Measurements from ENCODE around the gene FUCA2. TPM values are rescaled to one million over a fixed set of nuclear protein-coding genes. Genes with fewer than 3 reads are reported as not detected.
A peak's percentile ranks its signal among the peaks of the same experiment; 100 is the strongest.

The FUCA2 gene
- total and polyA plus RNA-seq, 7 donors: 14.9 to 51.4 (median 22.7) TPM

- H3K27ac ChIP-seq: no peak overlapping the region
- no peak for TF ChIP-seq CTCF (IDR thresholded peaks at IDR 0.05)
- TF ChIP-seq POLR2A (IDR thresholded peaks at IDR 0.05): no peak
- no peak for TF ChIP-seq EP300 (IDR thresholded peaks at IDR 0.05)
- no peak for TF ChIP-seq POLR2AphosphoS5 (IDR thresholded peaks at IDR 0.05)
- no peaks in the 10 kb centered on the region for H3K36me3 ChIP-seq
- H3K27me3 ChIP-seq: no peaks in the 10 kb centered on the region
- no peak for DNase-seq
- H3K4me1 ChIP-seq: peaks cover 0 to 17% (median 10%) of the 10 kb centered on the region in 4 donors
- no peaks in the 10 kb centered on the region for H3K9me3 ChIP-seq
- H3K4me3 ChIP-seq: no peak overlapping the region
- WGBS, 2 donors: 45 to 66% methylated on average over 3 of the region's 3 CpGs
- intact Hi-C loops (cut with DNase I): no loop called here
These were observed 5.9 kb upstream of the FUCA2 start for GRCh38 chr6:143517447-143517773.

DNA sequence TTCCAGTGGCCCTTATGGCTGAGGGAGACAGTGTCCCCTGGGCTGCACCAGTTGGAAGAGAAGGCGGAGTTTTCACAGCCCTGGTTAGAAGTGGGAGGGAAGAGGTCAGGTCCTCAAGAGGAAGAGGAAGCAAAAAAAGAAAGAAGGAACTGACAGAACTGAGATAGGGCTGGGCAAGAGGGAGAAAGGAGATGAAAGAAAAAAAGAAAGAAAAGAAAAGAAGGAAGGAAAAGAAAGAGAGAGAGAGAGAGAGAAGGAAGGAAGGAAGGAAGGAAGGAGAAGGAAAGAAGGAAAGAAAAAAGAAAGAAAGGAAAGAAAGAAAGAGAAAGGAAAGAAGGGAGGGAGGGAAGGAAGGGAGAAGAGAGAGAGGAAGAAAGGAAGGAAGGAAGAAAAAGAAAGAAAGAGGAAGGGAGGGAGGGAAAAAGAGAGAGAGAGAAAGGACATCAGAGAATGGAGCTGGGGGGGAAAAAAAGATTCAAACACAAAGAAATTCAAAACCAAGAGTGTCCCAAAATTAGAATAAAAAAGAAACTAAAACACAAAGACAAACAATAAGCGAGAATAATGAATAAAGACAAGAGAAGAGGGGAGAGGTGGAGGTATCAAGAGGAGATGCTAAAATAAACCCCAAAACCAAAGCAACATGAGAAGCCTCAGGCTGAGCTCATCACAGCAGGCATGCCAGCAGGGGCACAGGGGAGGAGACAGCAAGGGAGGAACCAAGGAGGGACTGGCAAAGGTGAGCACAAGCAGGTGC, 5.3 kb upstream of the FUCA2 start:
- Histone ChIP-seq H3K4me1 (peaks cover 0 to 17% (median 13%) of the 10 kb centered on the region in 4 donors), H3K9me3 (no peaks in the 10 kb centered on the region), H3K27me3 (no peaks in the 10 kb centered on the region), H3K27ac (no peak overlapping the region), H3K36me3 (no peaks in the 10 kb centered on the region), H3K4me3 (no peak overlapping the region)
- no peak for DNase-seq
- no peak for TF ChIP-seq EP300 (IDR thresholded peaks at IDR 0.05)
- no peak for TF ChIP-seq CTCF (IDR thresholded peaks at IDR 0.05)
- TF ChIP-seq POLR2A (IDR thresholded peaks at IDR 0.05): no peak
- TF ChIP-seq POLR2AphosphoS5 (IDR thresholded peaks at IDR 0.05): no peak
- intact Hi-C loops (cut with DNase I): no loop called here
- WGBS, 2 donors: 70 to 80% methylated on average over 2 of the region's 2 CpGs

GRCh38 chr6:143515766-143516355, 4.3 kb upstream of the FUCA2 start:
- Histone ChIP-seq H3K4me1 (peaks cover 0 to 21% (median 14%) of the 10 kb centered on the region in 4 donors), H3K36me3 (no peaks in the 10 kb centered on the region), H3K4me3 (no peak overlapping the region), H3K9me3 (no peaks in the 10 kb centered on the region), H3K27ac (peak overlapping the region in 1 of 4 donors; percentile 45), H3K27me3 (no peaks in the 10 kb centered on the region)
- DNase-seq: no peak
- intact Hi-C loops (cut with DNase I): no loop called here
- WGBS, 2 donors: 92 to 93% methylated on average over 7 of the region's 7 CpGs
- no peak for TF ChIP-seq EP300 (IDR thresholded peaks at IDR 0.05)
- TF ChIP-seq POLR2AphosphoS5 (IDR thresholded peaks at IDR 0.05): no peak
- TF ChIP-seq CTCF (IDR thresholded peaks at IDR 0.05): no peak
- TF ChIP-seq POLR2A (IDR thresholded peaks at IDR 0.05): no peak

- H3K36me3 ChIP-seq: no peaks in the 10 kb centered on the region
- H3K27me3 ChIP-seq: no peaks in the 10 kb centered on the region
- WGBS, 2 donors: 80 to 83% methylated on average over 12 of the region's 12 CpGs
- H3K4me1 ChIP-seq: peaks cover 0 to 27% (median 18%) of the 10 kb centered on the region in 4 donors
- TF ChIP-seq EP300 (IDR thresholded peaks at IDR 0.05) (no peak), POLR2AphosphoS5 (IDR thresholded peaks at IDR 0.05) (no peak), POLR2A (IDR thresholded peaks at IDR 0.05) (no peak), CTCF (IDR thresholded peaks at IDR 0.05) (no peak)
- intact Hi-C loops (cut with DNase I): no loop called here
- no peak overlapping the region for H3K4me3 ChIP-seq
- peak overlapping the region in 2 of 4 donors; percentile 2 to 45 for H3K27ac ChIP-seq
- no peaks in the 10 kb centered on the region for H3K9me3 ChIP-seq
- peak; percentile 66 for DNase-seq
These were observed 3.7 kb upstream of the FUCA2 start for GRCh38 chr6:143515061-143515760.
